ENCODE results near the gene SHC1.

The SHC1 gene

GRCh38 chr1:154962156-154962749 is 8.3 kb downstream of the SHC1 start:
- TF ChIP-seq CTCF (IDR thresholded peaks at IDR 0.05; ENCODE audit: low read depth, low read length, missing control alignments): no peak
- peak overlapping the region; percentile 67 for H3K4me3 ChIP-seq (ENCODE audit: low read depth, low read length)
- DNase-seq (ENCODE audit: low read depth): no peak

GRCh38 chr1:154961207-154962155 is 9.1 kb downstream of the SHC1 start, which contains the start of gene PYGO2:
PYGO2 (minus strand) TSS chr1:154961782; CDS start chr1:154961576, 206 bp downstream.
- peak within 1 kb of the TSS; percentile 67 for H3K4me3 ChIP-seq (ENCODE audit: low read depth, low read length)
- TF ChIP-seq CTCF (IDR thresholded peaks at IDR 0.05; ENCODE audit: low read depth, low read length, missing control alignments): peak; percentile 65
- no peak for DNase-seq (ENCODE audit: low read depth)

GRCh38 chr1:154960446-154961136 is 10.0 kb downstream of the SHC1 start:
- DNase-seq (ENCODE audit: low read depth): no peak
- TF ChIP-seq CTCF (IDR thresholded peaks at IDR 0.05; ENCODE audit: low read depth, low read length, missing control alignments): no peak
- H3K4me3 ChIP-seq (ENCODE audit: low read depth, low read length): peak overlapping the region; percentile 67

- H3K4me3 ChIP-seq (ENCODE audit: low read depth, low read length): no peak overlapping the region
- TF ChIP-seq CTCF (IDR thresholded peaks at IDR 0.05; ENCODE audit: low read depth, low read length, missing control alignments): no peak
- no peak for DNase-seq (ENCODE audit: low read depth)
Measured at GRCh38 chr1:154959426-154959780, 11.1 kb downstream of the SHC1 start.

GRCh38 chr1:154958681-154959425 is 11.7 kb downstream of the SHC1 start:
- H3K4me3 ChIP-seq (ENCODE audit: low read depth, low read length): no peak overlapping the region
- DNase-seq (ENCODE audit: low read depth): no peak
- no peak for TF ChIP-seq CTCF (IDR thresholded peaks at IDR 0.05; ENCODE audit: low read depth, low read length, missing control alignments)

- DNase-seq (ENCODE audit: low read depth): no peak
- no peak for TF ChIP-seq CTCF (IDR thresholded peaks at IDR 0.05; ENCODE audit: low read depth, low read length, missing control alignments)
- no peak overlapping the region for H3K4me3 ChIP-seq (ENCODE audit: low read depth, low read length)
Measured at GRCh38 chr1:154958036-154958435, 12.5 kb downstream of the SHC1 start.
